CD8-positive, alpha-beta memory T cell (primary cell): ENCODE results near the gene CH25H. TPM values are rescaled to one million over a fixed set of nuclear protein-coding genes. Genes with fewer than 3 reads are reported as not detected.

Source experiments
- CTCF ChIA-PET: fragments of 350-600 bp; sonication (Branson Sonifier 250); formaldehyde crosslinking; loops from one replicate; lab custom pipeline; 2021; ENCODE audit warnings: antibody characterized with exemption; lab: Charles Lee
- POLR2A ChIA-PET: fragments of 350-600 bp; sonication (Branson Sonifier 250); formaldehyde crosslinking; loops from one replicate; lab custom pipeline; 2021; ENCODE audit warnings: antibody characterized with exemption; lab: Charles Lee
- DNase-seq, 5 donors: peaks; one replicate each; pipeline versions ENCODE4 v3.0.0 to v3.0.0-alpha.2; 2020 to 2022; ENCODE audit warnings: mixed read lengths in 1 of 5
- H3K27ac ChIP-seq: one replicate; pipeline ENCODE4 v1.7.0; 2013; ENCODE audit warnings: low read depth, mild to moderate bottlenecking, low read length, moderate library complexity
- H3K27me3 ChIP-seq: 2 replicates; pipeline ENCODE4 v1.7.0; 2013; ENCODE audit warnings: low read length, mild to moderate bottlenecking; ENCODE audit not compliant: insufficient read depth, poor library complexity, severe bottlenecking
- H3K36me3 ChIP-seq: 2 replicates; pipeline ENCODE4 v1.7.0; 2013; ENCODE audit warnings: mild to moderate bottlenecking, low read length, moderate library complexity; ENCODE audit not compliant: insufficient read depth
- H3K4me1 ChIP-seq: 2 replicates; pipeline ENCODE4 v1.7.0; 2013; ENCODE audit warnings: mild to moderate bottlenecking, low read length, moderate library complexity; ENCODE audit not compliant: insufficient read depth
- H3K4me3 ChIP-seq: 2 replicates; pipeline ENCODE4 v1.7.0; 2013; ENCODE audit warnings: mild to moderate bottlenecking, low read length
- H3K9me3 ChIP-seq: 2 replicates; pipeline ENCODE4 v1.7.0; 2013; ENCODE audit warnings: mild to moderate bottlenecking, low read length
- H3K27ac Mint-ChIP-seq, 8 donors: one replicate each; pipeline ENCODE4 v1.8.0; 2020 to 2021; ENCODE audit warnings: mixed read lengths in 8 of 8, mild to moderate bottlenecking in 6 of 8, inconsistent platforms in 3 of 8, moderate library complexity in 3 of 8
- H3K27me3 Mint-ChIP-seq, 2 donors: one replicate each; pipeline ENCODE4 v1.8.0; 2020 to 2021; ENCODE audit warnings: mixed read lengths in 2 of 2, mild to moderate bottlenecking in 1 of 2, moderate library complexity in 1 of 2
- H3K36me3 Mint-ChIP-seq, 3 donors: one replicate each; pipeline ENCODE4 v1.8.0; 2020 to 2021; ENCODE audit warnings: mixed read lengths in 3 of 3, inconsistent platforms in 1 of 3, mild to moderate bottlenecking in 1 of 3
- H3K4me1 Mint-ChIP-seq, 3 donors: one replicate each; pipeline ENCODE4 v1.8.0; 2020 to 2021; ENCODE audit warnings: mixed read lengths in 3 of 3, inconsistent platforms in 1 of 3, mild to moderate bottlenecking in 1 of 3
- H3K4me3 Mint-ChIP-seq, 7 donors: one replicate each; pipeline ENCODE4 v1.8.0; 2020 to 2021; ENCODE audit warnings: mixed read lengths in 7 of 7, mild to moderate bottlenecking in 6 of 7, moderate library complexity in 4 of 7, inconsistent platforms in 2 of 7
- H3K9me3 Mint-ChIP-seq, 5 donors: one replicate each; pipeline ENCODE4 v1.8.0; 2020 to 2022; ENCODE audit warnings: mixed read lengths in 5 of 5, mild to moderate bottlenecking in 3 of 5, moderate library complexity in 2 of 5, inconsistent platforms in 1 of 5
- polyA plus RNA-seq: library from polyadenylated mRNA; unstranded; fragments of 300-500 nt; fragmentation: Illumina TruSeq; gene quantifications from one replicate; pipeline ENCODE4 v1.2.3, GENCODE V29; 2021
- total RNA-seq, 2 experiments: library from RNA; stranded (reverse); gene quantifications; one replicate each; pipeline ENCODE4 v1.2.3, GENCODE V29; 2021

The CH25H gene
- total and polyA plus RNA-seq, 3 experiments from 2014 or later: 0.24 TPM; not detected in 2

DNA sequence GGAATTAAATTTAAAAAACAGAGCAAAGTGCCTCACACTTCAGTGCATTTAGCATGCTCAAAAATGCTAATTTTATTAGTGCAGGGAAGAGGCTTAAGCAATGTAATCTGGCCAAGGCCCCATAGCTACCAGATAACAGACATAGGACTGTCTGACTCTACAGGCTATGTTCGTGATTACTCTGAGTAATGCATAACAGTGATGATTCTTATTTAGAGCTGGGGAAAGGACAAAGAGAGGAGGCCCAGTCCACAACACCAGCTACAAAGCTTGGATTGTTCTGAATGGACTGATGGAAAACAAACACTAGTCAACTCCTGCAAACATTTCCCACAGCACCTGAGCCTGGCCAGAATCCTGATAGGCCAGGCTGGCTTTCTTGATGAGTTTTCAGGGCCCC, 8.4 kb upstream of the CH25H start:
- ChIA-PET POLR2A (no interaction called here), CTCF (interaction anchor here (0.9 to 4.2 kb wide), 6 partner anchors 8 to 347 kb away, joined by 3 to 56 read pairs (median 4); partner anchors contain the start of gene CH25H)

DNA sequence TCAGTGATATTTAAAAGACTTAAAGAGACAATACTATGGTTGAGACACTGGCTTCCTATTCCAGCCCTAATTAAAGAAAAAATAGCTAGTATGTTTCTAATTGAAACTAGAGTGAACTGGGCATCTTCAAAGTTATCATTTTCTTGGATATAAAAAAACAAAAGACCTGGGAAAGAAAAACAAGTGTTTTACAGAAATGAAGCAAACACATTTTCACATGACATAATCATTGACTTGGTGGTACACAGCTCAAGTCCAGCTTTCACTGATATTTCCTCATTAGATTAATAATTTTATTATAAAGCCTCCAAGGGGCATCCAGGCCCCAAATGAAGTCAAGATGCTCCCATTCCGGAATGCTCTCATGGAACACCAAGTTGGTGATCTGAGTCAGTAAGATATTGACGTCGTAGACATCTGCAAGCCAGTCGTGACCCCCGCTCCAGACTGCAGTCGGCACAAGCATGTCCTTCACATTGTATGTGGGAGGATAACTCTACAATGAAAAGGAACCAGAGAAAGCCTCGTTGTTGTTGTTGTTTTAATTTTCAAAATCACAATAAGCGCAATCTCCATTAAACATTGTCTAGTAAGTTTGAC, 7.5 kb upstream of the CH25H start:
- ChIA-PET POLR2A (no interaction called here), CTCF (interaction anchor here (0.7 to 4.2 kb wide), 14 partner anchors 10 to 379 kb away, joined by 3 to 56 read pairs (median 4); partner anchors contain the start of gene FAS)
- no peak for DNase-seq
- Histone ChIP-seq H3K4me3 (no peak overlapping the region), H3K27me3 (no peaks in the 10 kb centered on the region), H3K36me3 (no peaks in the 10 kb centered on the region), H3K27ac (no peak overlapping the region), H3K4me1 (peaks cover 6% of the 10 kb centered on the region), H3K9me3 (no peaks in the 10 kb centered on the region)
- Mint-ChIP-seq H3K4me1 (peaks cover 8 to 17% (median 14%) of the 10 kb centered on the region in 3 donors), H3K27me3 (peaks cover 3 to 14% of the 10 kb centered on the region in 2 donors), H3K9me3 (no peaks in the 10 kb centered on the region), H3K4me3 (no peak overlapping the region), H3K36me3 (peaks cover 0 to 21% (median 5%) of the 10 kb centered on the region in 3 donors), H3K27ac (no peak overlapping the region)

More for the DNA sequence above, 8.4 kb upstream of the CH25H start:
- DNase-seq: no peak
- Mint-ChIP-seq H3K27ac (peak overlapping the region in 1 of 8 donors; percentile 52), H3K4me1 (peaks cover 8 to 17% (median 14%) of the 10 kb centered on the region in 3 donors), H3K4me3 (no peak overlapping the region), H3K27me3 (peaks cover 0 to 8% of the 10 kb centered on the region in 2 donors), H3K36me3 (peaks cover 0 to 27% (median 5%) of the 10 kb centered on the region in 3 donors), H3K9me3 (no peaks in the 10 kb centered on the region)
- Histone ChIP-seq H3K27me3 (no peaks in the 10 kb centered on the region), H3K4me3 (no peak overlapping the region), H3K27ac (no peak overlapping the region), H3K9me3 (no peaks in the 10 kb centered on the region), H3K4me1 (peaks cover 6% of the 10 kb centered on the region), H3K36me3 (no peaks in the 10 kb centered on the region)

DNA sequence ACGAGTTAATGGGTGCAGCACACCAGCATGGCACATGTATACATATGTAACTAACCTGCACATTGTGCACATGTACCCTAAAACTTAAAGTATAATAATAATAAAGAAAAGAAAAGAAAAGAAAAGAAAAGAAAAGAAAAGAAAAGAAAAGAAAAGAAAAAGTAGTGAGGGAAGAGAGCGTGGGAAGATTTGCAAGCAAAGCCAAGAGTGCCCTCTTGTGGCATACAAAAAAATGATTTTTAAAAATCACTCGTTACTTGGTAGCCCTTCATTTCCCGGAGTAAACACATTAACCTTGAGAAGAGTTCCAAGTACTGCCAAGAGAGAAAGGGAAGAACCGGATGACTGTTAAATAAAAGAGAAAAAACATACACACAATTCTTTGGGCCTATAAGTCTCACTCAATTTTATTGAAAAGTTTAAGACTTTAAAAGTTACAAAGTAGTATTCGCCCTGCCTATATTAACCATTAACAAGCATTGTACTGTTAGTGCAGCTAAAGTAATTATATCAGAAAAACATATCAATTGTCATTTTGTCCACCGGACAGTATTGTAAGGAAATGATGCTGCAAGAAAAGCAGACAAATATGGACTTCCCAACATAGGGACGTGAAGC, 6.2 kb upstream of the CH25H start:
- peak in 2 of 5 donors; percentile 29 to 38 for DNase-seq
- POLR2A ChIA-PET: no interaction called here
- Histone ChIP-seq H3K27me3 (peaks cover 5% of the 10 kb centered on the region), H3K4me3 (no peak overlapping the region), H3K9me3 (no peaks in the 10 kb centered on the region), H3K4me1 (peaks cover 9% of the 10 kb centered on the region), H3K36me3 (no peaks in the 10 kb centered on the region), H3K27ac (no peak overlapping the region)
- H3K9me3 Mint-ChIP-seq: no peaks in the 10 kb centered on the region
- peaks cover 0 to 15% (median 4%) of the 10 kb centered on the region in 3 donors for H3K36me3 Mint-ChIP-seq
- H3K27me3 Mint-ChIP-seq: peaks cover 11 to 26% of the 10 kb centered on the region in 2 donors
- CTCF ChIA-PET: interaction anchor here (0.9 to 4.2 kb wide), 14 partner anchors 9 to 377 kb away, joined by 3 to 56 read pairs (median 4); partner anchors contain the start of gene LIPA
- H3K4me3 Mint-ChIP-seq: no peak overlapping the region
- peaks cover 8 to 17% (median 14%) of the 10 kb centered on the region in 3 donors for H3K4me1 Mint-ChIP-seq
- H3K27ac Mint-ChIP-seq: peak overlapping the region in 1 of 8 donors; percentile 50

- no peak for DNase-seq
- Histone ChIP-seq H3K27ac (no peak overlapping the region), H3K4me1 (peaks cover 19% of the 10 kb centered on the region), H3K9me3 (no peaks in the 10 kb centered on the region), H3K36me3 (no peaks in the 10 kb centered on the region), H3K4me3 (no peak overlapping the region), H3K27me3 (peaks cover 19% of the 10 kb centered on the region)
- Mint-ChIP-seq H3K4me1 (peaks cover 13 to 22% (median 19%) of the 10 kb centered on the region in 3 donors), H3K4me3 (peak overlapping the region in 1 of 7 donors; percentile 16), H3K36me3 (peaks cover 0 to 16% (median 4%) of the 10 kb centered on the region in 3 donors), H3K27me3 (peaks cover 16 to 42% of the 10 kb centered on the region in 2 donors), H3K9me3 (no peaks in the 10 kb centered on the region), H3K27ac (no peak overlapping the region)
- ChIA-PET CTCF (interaction anchor here (1.2 to 4.0 kb wide), 3 partner anchors 182 to 375 kb away, joined by 7 to 9 read pairs (median 8); no protein-coding TSS in a partner anchor), POLR2A (no interaction called here)
Observed at GRCh38 chr10:89210794-89211425, 3.8 kb upstream of the CH25H start.

DNA sequence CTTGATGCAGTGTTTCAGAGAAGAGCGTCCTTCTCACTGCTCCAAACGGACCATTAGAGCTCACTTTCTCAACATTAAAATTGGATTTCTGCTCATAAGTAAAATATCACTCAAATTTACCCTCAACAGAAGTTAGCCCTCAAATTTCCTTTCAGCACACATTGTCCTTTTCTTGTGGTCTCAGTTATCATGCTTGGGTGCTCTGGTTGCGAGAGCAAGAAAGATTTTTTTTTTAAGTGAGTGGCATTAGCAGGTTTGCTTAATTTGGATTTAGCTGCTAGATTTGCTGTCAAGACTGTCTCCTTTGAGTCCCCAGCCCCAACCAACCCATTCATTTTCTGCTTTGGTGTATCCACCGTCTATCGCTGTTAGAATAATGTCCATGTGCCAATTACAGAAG, 2.6 kb upstream of the CH25H start:
- Mint-ChIP-seq H3K4me3 (peak overlapping the region in 1 of 7 donors; percentile 32), H3K27ac (no peak overlapping the region), H3K36me3 (peaks cover 0 to 6% (median 1%) of the 10 kb centered on the region in 3 donors), H3K9me3 (no peaks in the 10 kb centered on the region), H3K4me1 (peaks cover 13 to 22% (median 19%) of the 10 kb centered on the region in 3 donors), H3K27me3 (peaks cover 19 to 48% of the 10 kb centered on the region in 2 donors)
- Histone ChIP-seq H3K27ac (no peak overlapping the region), H3K27me3 (peaks cover 19% of the 10 kb centered on the region), H3K36me3 (no peaks in the 10 kb centered on the region), H3K4me3 (no peak overlapping the region), H3K4me1 (peaks cover 19% of the 10 kb centered on the region), H3K9me3 (no peaks in the 10 kb centered on the region)
- CTCF ChIA-PET: interaction anchor here (4.0 kb wide), 1 partner anchor 374 kb away, joined by 9 read pairs; no protein-coding TSS in a partner anchor
- POLR2A ChIA-PET: interaction anchor here (0.9 kb wide), 1 partner anchor 13 kb away, joined by 3 read pairs; no protein-coding TSS in a partner anchor
- DNase-seq: no peak

- H3K4me1 Mint-ChIP-seq: peaks cover 10 to 17% (median 15%) of the 10 kb centered on the region in 3 donors
- peaks cover 19 to 48% of the 10 kb centered on the region in 2 donors for H3K27me3 Mint-ChIP-seq
- peaks cover 19% of the 10 kb centered on the region for H3K27me3 ChIP-seq
- ChIA-PET POLR2A (interaction anchor here (0.5 to 1.0 kb wide), 3 partner anchors 46 to 328 kb away, joined by 3 to 5 read pairs (median 4); partner anchors contain the start of gene STAMBPL1), CTCF (interaction anchor here (1.1 to 4.0 kb wide), 7 partner anchors 8 to 372 kb away, joined by 3 to 34 read pairs (median 9); no protein-coding TSS in a partner anchor)
- H3K36me3 Mint-ChIP-seq: peaks cover 0 to 2% (median 0%) of the 10 kb centered on the region in 3 donors
- H3K4me1 ChIP-seq: peaks cover 19% of the 10 kb centered on the region
- H3K4me3 ChIP-seq: peak overlapping the region; percentile 66
- no peaks in the 10 kb centered on the region for H3K36me3 ChIP-seq
- no peaks in the 10 kb centered on the region for H3K9me3 Mint-ChIP-seq
- H3K9me3 ChIP-seq: no peaks in the 10 kb centered on the region
- peak overlapping the region in 3 of 8 donors; percentile 14 to 77 (median 67) for H3K27ac Mint-ChIP-seq
- H3K27ac ChIP-seq: no peak overlapping the region
- DNase-seq: peak in 2 of 5 donors; percentile 17 to 23
- H3K4me3 Mint-ChIP-seq: peak overlapping the region; percentile 79 to 91 (median 83)
Observed at GRCh38 chr10:89207801-89208551, 859 bp upstream of the CH25H start.
